IgD-negative memory B cell (primary cell): ENCODE results near the gene TUBB3. TPM values are rescaled to one million over a fixed set of nuclear protein-coding genes. Genes with fewer than 3 reads are reported as not detected.
"Not testable (repeated sequence)": the region's sequence is repeated elsewhere in the genome, so short reads cannot be mapped to it uniquely, and the experiment has no call there.

ENCODE experiments used
- H3K27ac Mint-ChIP-seq, 3 donors: one replicate each; pipeline ENCODE4 v1.8.0; 2020 to 2022; ENCODE audit warnings: mild to moderate bottlenecking in 3 of 3, mixed read lengths in 3 of 3, moderate library complexity in 1 of 3
- H3K27me3 Mint-ChIP-seq: one replicate; pipeline ENCODE4 v1.8.0; 2021; ENCODE audit warnings: mixed read lengths
- H3K36me3 Mint-ChIP-seq: one replicate; pipeline ENCODE4 v1.8.0; 2020; ENCODE audit warnings: mild to moderate bottlenecking, mixed read lengths
- H3K4me1 Mint-ChIP-seq, 3 donors: one replicate each; pipeline ENCODE4 v1.8.0; 2020 to 2022; ENCODE audit warnings: mixed read lengths in 3 of 3, mild to moderate bottlenecking in 1 of 3
- H3K4me3 Mint-ChIP-seq, 4 donors: one replicate each; pipeline ENCODE4 v1.8.0; 2020 to 2022; ENCODE audit warnings: mild to moderate bottlenecking in 4 of 4, mixed read lengths in 4 of 4, moderate library complexity in 3 of 4
- H3K9me3 Mint-ChIP-seq, 3 donors: one replicate each; pipeline ENCODE4 v1.8.0; 2020 to 2021; ENCODE audit warnings: mixed read lengths in 3 of 3, mild to moderate bottlenecking in 1 of 3
- polyA plus RNA-seq: library from polyadenylated mRNA; unstranded; fragments of 300-500 nt; fragmentation: Illumina TruSeq; gene quantifications from one replicate; pipeline ENCODE4 v1.2.3, GENCODE V29; 2021

The TUBB3 gene
- polyA plus RNA-seq, result 1.1 TPM

- no peaks in the 10 kb centered on the region for H3K9me3 Mint-ChIP-seq
- peaks cover 0 to 13% (median 11%) of the 10 kb centered on the region in 3 donors for H3K4me1 Mint-ChIP-seq
- no peaks in the 10 kb centered on the region for H3K36me3 Mint-ChIP-seq
- H3K27me3 Mint-ChIP-seq, result peaks cover 46% of the 10 kb centered on the region
- H3K4me3 Mint-ChIP-seq, result peak within 1 kb of the TSS; percentile 25 to 83 (median 63)
- H3K27ac Mint-ChIP-seq, result peak within 1 kb of the TSS in 2 of 3 donors; percentile 48 to 78
These were observed at the start of gene TUBB3 for GRCh38 chr16:89922884-89923639. TUBB3 (plus strand) TSS chr16:89923342; CDS start chr16:89923402, 60 bp downstream.

- peaks cover 1% of the 10 kb centered on the region for H3K36me3 Mint-ChIP-seq
- H3K27me3 Mint-ChIP-seq, result no peaks in the 10 kb centered on the region
- H3K27ac Mint-ChIP-seq, result peak overlapping the region; percentile 98 to 99 (median 99)
- no peaks in the 10 kb centered on the region for H3K9me3 Mint-ChIP-seq
- H3K4me1 Mint-ChIP-seq, result peaks cover 10 to 14% (median 11%) of the 10 kb centered on the region in 3 donors
- peak overlapping the region; percentile 89 to 98 (median 93) for H3K4me3 Mint-ChIP-seq
These were observed 49.0 kb upstream of the TUBB3 start for GRCh38 chr16:89873972-89874689.

- not testable (repeated sequence) for H3K36me3 Mint-ChIP-seq, H3K9me3 Mint-ChIP-seq
- H3K4me1 Mint-ChIP-seq, result peaks cover 9 to 19% (median 16%) of the 10 kb centered on the region in 3 donors
These were observed 44.0 kb upstream of the TUBB3 start for GRCh38 chr16:89879123-89879522.

GRCh38 chr16:89880477-89881367 is 42.4 kb upstream of the TUBB3 start:
- Mint-ChIP-seq H3K27me3 (no peaks in the 10 kb centered on the region), H3K27ac (no peak overlapping the region), H3K4me3 (peak overlapping the region in 1 of 4 donors; percentile 9)

More at GRCh38 chr16:89879123-89879522, 44.0 kb upstream of the TUBB3 start:
- H3K27me3 Mint-ChIP-seq, H3K4me3 Mint-ChIP-seq: not testable (repeated sequence)
- peak overlapping the region in 1 of 3 donors; percentile 12 for H3K27ac Mint-ChIP-seq

GRCh38 chr16:89881368-89881730 is 41.8 kb upstream of the TUBB3 start:
- Mint-ChIP-seq H3K27ac (peak overlapping the region in 1 of 3 donors; percentile 45), H3K4me1 (peaks cover 0 to 13% (median 9%) of the 10 kb centered on the region in 3 donors), H3K9me3 (no peaks in the 10 kb centered on the region), H3K36me3 (peaks cover 4% of the 10 kb centered on the region), H3K4me3 (no peak overlapping the region), H3K27me3 (no peaks in the 10 kb centered on the region)

More at GRCh38 chr16:89880477-89881367, 42.4 kb upstream of the TUBB3 start:
- Mint-ChIP-seq H3K4me1 (peaks cover 0 to 13% (median 9%) of the 10 kb centered on the region in 3 donors), H3K36me3 (peaks cover 4% of the 10 kb centered on the region), H3K9me3 (no peaks in the 10 kb centered on the region)

- Mint-ChIP-seq H3K27ac (peak overlapping the region; percentile 56 to 84 (median 78)), H3K4me3 (no peak overlapping the region), H3K4me1 (peaks cover 0 to 9% (median 7%) of the 10 kb centered on the region in 3 donors), H3K27me3 (no peaks in the 10 kb centered on the region), H3K9me3 (no peaks in the 10 kb centered on the region), H3K36me3 (peaks cover 6% of the 10 kb centered on the region)
These were observed 39.6 kb upstream of the TUBB3 start for GRCh38 chr16:89883346-89884040.

- Mint-ChIP-seq H3K27ac (peak overlapping the region in 2 of 3 donors; percentile 56 to 78), H3K4me3 (no peak overlapping the region), H3K9me3 (no peaks in the 10 kb centered on the region), H3K36me3 (peaks cover 6% of the 10 kb centered on the region), H3K4me1 (peaks cover 0 to 9% (median 7%) of the 10 kb centered on the region in 3 donors), H3K27me3 (no peaks in the 10 kb centered on the region)
These were observed 39.1 kb upstream of the TUBB3 start for GRCh38 chr16:89884041-89884421.

- H3K4me1 Mint-ChIP-seq, result peaks cover 0 to 5% (median 5%) of the 10 kb centered on the region in 3 donors
- H3K27me3 Mint-ChIP-seq, result no peaks in the 10 kb centered on the region
- H3K36me3 Mint-ChIP-seq, result peaks cover 4% of the 10 kb centered on the region
- H3K27ac Mint-ChIP-seq, result peak overlapping the region; percentile 57 to 70 (median 59)
- no peak overlapping the region for H3K4me3 Mint-ChIP-seq
- no peaks in the 10 kb centered on the region for H3K9me3 Mint-ChIP-seq
These were observed 35.9 kb upstream of the TUBB3 start for GRCh38 chr16:89887243-89887642.

GRCh38 chr16:89890200-89890599 is 32.9 kb upstream of the TUBB3 start:
- Mint-ChIP-seq H3K27me3 (no peaks in the 10 kb centered on the region), H3K4me3 (no peak overlapping the region), H3K4me1 (peaks cover 0 to 2% (median 0%) of the 10 kb centered on the region in 3 donors), H3K27ac (peak overlapping the region in 1 of 3 donors; percentile 39), H3K36me3 (peaks cover 2% of the 10 kb centered on the region), H3K9me3 (no peaks in the 10 kb centered on the region)

- no peaks in the 10 kb centered on the region for H3K9me3 Mint-ChIP-seq
- no peaks in the 10 kb centered on the region for H3K4me1 Mint-ChIP-seq
- peak overlapping the region in 1 of 4 donors; percentile 6 for H3K4me3 Mint-ChIP-seq
- no peaks in the 10 kb centered on the region for H3K27me3 Mint-ChIP-seq
- peak overlapping the region in 1 of 3 donors; percentile 46 for H3K27ac Mint-ChIP-seq
- H3K36me3 Mint-ChIP-seq, result peaks cover 4% of the 10 kb centered on the region
These were observed 32.1 kb upstream of the TUBB3 start for GRCh38 chr16:89890886-89891657.

GRCh38 chr16:89892055-89892630 is 31.0 kb upstream of the TUBB3 start:
- H3K4me3 Mint-ChIP-seq, result no peak overlapping the region
- no peaks in the 10 kb centered on the region for H3K9me3 Mint-ChIP-seq
- no peaks in the 10 kb centered on the region for H3K4me1 Mint-ChIP-seq
- no peaks in the 10 kb centered on the region for H3K27me3 Mint-ChIP-seq
- H3K27ac Mint-ChIP-seq, result peak overlapping the region in 1 of 3 donors; percentile 18
- peaks cover 4% of the 10 kb centered on the region for H3K36me3 Mint-ChIP-seq

GRCh38 chr16:89892635-89893034 is 30.5 kb upstream of the TUBB3 start:
- H3K4me1 Mint-ChIP-seq, result no peaks in the 10 kb centered on the region
- H3K27ac Mint-ChIP-seq, result peak overlapping the region in 1 of 3 donors; percentile 18
- H3K27me3 Mint-ChIP-seq, result no peaks in the 10 kb centered on the region
- H3K36me3 Mint-ChIP-seq, result peaks cover 2% of the 10 kb centered on the region
- no peaks in the 10 kb centered on the region for H3K9me3 Mint-ChIP-seq
- H3K4me3 Mint-ChIP-seq, result no peak overlapping the region
